ENCODE data around the gene ACOD1. TPM values are rescaled to one million over a fixed set of nuclear protein-coding genes. Genes with fewer than 3 reads are reported as not detected.
A peak's percentile ranks its signal among the peaks of the same experiment; 100 is the strongest.

ACOD1 gene
- total RNA-seq, 1 experiment from 2014 or later: not detected

DNA sequence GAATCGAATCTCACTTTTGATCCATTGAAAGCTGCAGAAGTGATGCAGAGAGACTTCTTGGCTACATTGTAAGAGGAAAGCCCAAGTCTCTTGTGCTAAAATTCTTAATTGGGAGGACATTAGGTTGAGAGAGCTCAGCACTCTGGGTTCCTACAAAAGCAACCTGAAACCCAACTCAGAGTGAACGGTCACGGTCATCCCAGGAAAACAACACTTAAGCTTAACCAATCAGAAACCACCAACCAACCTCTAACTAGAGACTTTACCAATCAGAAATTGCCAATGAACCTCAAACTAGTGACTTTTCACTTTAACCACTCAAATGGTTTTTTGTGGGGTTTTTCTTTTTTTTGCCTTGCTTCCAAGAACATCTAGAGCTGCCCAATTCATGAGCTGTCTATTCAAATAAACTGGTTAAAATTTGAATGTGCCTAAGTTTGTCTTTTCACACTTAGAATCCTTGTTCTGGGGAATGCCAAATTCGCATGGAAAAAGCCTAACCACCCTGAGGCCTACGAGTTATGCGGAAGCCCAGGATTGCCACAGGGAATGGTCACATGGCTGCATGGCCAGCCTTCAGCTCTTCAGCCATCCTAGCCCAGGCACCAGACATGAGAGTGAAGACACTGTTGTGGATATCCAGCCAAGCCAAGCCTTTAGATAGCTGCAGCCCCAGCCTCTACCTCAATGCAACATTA is 25.8 kb downstream of the ACOD1 start:
- H3K4me1 ChIP-seq: peaks cover 21% of the 10 kb centered on the region
- no TSS peak for BruUV-seq (replicated peaks)
- DNase-seq: no peak
- TF ChIP-seq, protein P1, sequence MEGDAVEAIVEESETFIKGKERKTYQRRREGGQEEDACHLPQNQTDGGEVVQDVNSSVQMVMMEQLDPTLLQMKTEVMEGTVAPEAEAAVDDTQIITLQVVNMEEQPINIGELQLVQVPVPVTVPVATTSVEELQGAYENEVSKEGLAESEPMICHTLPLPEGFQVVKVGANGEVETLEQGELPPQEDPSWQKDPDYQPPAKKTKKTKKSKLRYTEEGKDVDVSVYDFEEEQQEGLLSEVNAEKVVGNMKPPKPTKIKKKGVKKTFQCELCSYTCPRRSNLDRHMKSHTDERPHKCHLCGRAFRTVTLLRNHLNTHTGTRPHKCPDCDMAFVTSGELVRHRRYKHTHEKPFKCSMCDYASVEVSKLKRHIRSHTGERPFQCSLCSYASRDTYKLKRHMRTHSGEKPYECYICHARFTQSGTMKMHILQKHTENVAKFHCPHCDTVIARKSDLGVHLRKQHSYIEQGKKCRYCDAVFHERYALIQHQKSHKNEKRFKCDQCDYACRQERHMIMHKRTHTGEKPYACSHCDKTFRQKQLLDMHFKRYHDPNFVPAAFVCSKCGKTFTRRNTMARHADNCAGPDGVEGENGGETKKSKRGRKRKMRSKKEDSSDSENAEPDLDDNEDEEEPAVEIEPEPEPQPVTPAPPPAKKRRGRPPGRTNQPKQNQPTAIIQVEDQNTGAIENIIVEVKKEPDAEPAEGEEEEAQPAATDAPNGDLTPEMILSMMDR (IDR thresholded peaks at IDR 0.05; ENCODE audit: insufficient read depth in 1 of 2, low read depth in 1 of 2, low read length in 1 of 2, severe bottlenecking in 1 of 2, unreplicated experiment in 1 of 2): no peak
- H3K27me3 ChIP-seq (replicated peaks; ENCODE audit: control insufficient read depth, insufficient read depth, low read length): no peaks in the 10 kb centered on the region
- no peaks in the 10 kb centered on the region for H3K36me3 ChIP-seq (ENCODE audit: control insufficient read depth, insufficient read depth, low read length)
- ChIA-PET CTCF (no interaction called here), POLR2A (no interaction called here)
- Mint-ChIP-seq H3K27me3 (ENCODE audit: insufficient read depth, unreplicated experiment) (peaks cover 3% of the 10 kb centered on the region), H3K27ac (ENCODE audit: unreplicated experiment) (peak overlapping the region; percentile 3), H3K4me3 (ENCODE audit: unreplicated experiment) (no peak overlapping the region), H3K4me1 (ENCODE audit: low read depth, unreplicated experiment) (no peaks in the 10 kb centered on the region), H3K36me3 (ENCODE audit: insufficient read depth, unreplicated experiment) (no peaks in the 10 kb centered on the region), H3K9me3 (ENCODE audit: unreplicated experiment) (no peaks in the 10 kb centered on the region)
- H3K4me3 ChIP-seq (ENCODE audit: low read depth, low read length): no peak overlapping the region
- H3K9me3 ChIP-seq: no peaks in the 10 kb centered on the region
- intact Hi-C loops (cut with micrococcal nuclease; ENCODE audit: unreplicated experiment): no loop called here

DNA sequence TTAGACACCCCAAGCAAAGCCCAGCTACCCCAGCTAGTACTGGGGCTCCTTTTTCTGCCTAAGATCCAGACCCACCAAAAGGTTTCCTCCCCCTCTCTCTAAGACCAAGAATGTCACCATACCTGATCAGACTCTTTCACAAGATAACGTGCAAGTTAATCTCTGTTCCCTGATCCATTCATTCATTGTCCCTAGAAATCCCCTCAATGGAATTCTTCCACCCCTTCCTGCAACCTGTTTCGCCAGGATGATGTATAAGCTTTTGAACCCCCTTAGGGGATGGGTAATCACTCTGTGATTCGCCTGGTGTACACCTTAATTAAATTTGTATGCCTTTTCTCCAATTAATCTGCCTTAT is 26.3 kb downstream of the ACOD1 start:
- intact Hi-C loops (cut with micrococcal nuclease; ENCODE audit: unreplicated experiment): no loop called here
- H3K4me1 Mint-ChIP-seq (ENCODE audit: low read depth, unreplicated experiment): no peaks in the 10 kb centered on the region
- ChIA-PET CTCF (no interaction called here), POLR2A (no interaction called here)
- H3K4me1 ChIP-seq: peaks cover 16% of the 10 kb centered on the region
- H3K36me3 ChIP-seq (ENCODE audit: control insufficient read depth, insufficient read depth, low read length): no peaks in the 10 kb centered on the region
- H3K4me3 Mint-ChIP-seq (ENCODE audit: unreplicated experiment): no peak overlapping the region
- H3K27me3 ChIP-seq (replicated peaks; ENCODE audit: control insufficient read depth, insufficient read depth, low read length): no peaks in the 10 kb centered on the region
- no peaks in the 10 kb centered on the region for H3K9me3 ChIP-seq
- peak in 1 of 2 experiments; percentile 14 for DNase-seq
- no peak overlapping the region for H3K4me3 ChIP-seq (ENCODE audit: low read depth, low read length)
- no TSS peak for BruUV-seq (replicated peaks)
- no peaks in the 10 kb centered on the region for H3K36me3 Mint-ChIP-seq (ENCODE audit: insufficient read depth, unreplicated experiment)
- no peaks in the 10 kb centered on the region for H3K9me3 Mint-ChIP-seq (ENCODE audit: unreplicated experiment)
- peaks cover 4% of the 10 kb centered on the region for H3K27me3 Mint-ChIP-seq (ENCODE audit: insufficient read depth, unreplicated experiment)
- H3K27ac Mint-ChIP-seq (ENCODE audit: unreplicated experiment): peak overlapping the region; percentile 3
- TF ChIP-seq, protein P1 (IDR thresholded peaks at IDR 0.05; ENCODE audit: insufficient read depth in 1 of 2, low read depth in 1 of 2, low read length in 1 of 2, severe bottlenecking in 1 of 2, unreplicated experiment in 1 of 2): no peak

DNA sequence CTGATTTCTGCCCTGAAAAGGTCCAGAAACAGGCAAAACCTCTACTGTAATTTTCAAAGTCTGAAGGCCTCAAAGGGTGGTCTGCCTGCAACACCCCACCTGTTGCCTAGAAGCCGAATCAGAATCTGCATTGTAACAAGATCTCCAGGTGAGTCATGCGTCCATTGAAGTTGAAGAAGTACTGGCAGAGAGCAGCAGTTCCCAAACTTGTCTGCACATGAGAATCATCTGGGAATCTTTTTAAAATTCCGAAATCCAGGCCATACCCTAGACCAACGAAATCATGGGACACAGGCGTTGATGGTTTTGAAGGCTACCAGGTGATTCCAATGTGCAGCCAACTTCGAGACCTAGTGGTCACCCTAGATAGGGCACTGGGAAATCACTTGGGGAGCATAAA is 27.6 kb downstream of the ACOD1 start:
- no peaks in the 10 kb centered on the region for H3K36me3 Mint-ChIP-seq (ENCODE audit: insufficient read depth, unreplicated experiment)
- POLR2A ChIA-PET: no interaction called here
- H3K4me1 Mint-ChIP-seq (ENCODE audit: low read depth, unreplicated experiment): no peaks in the 10 kb centered on the region
- H3K27ac Mint-ChIP-seq (ENCODE audit: unreplicated experiment): no peak overlapping the region
- H3K9me3 ChIP-seq: no peaks in the 10 kb centered on the region
- intact Hi-C loops (cut with micrococcal nuclease; ENCODE audit: unreplicated experiment): no loop called here
- CTCF ChIA-PET: no interaction called here
- H3K9me3 Mint-ChIP-seq (ENCODE audit: unreplicated experiment): no peaks in the 10 kb centered on the region
- H3K4me3 ChIP-seq (ENCODE audit: low read depth, low read length): no peak overlapping the region
- no peak for DNase-seq
- no peaks in the 10 kb centered on the region for H3K27me3 ChIP-seq (replicated peaks; ENCODE audit: control insufficient read depth, insufficient read depth, low read length)
- peaks cover 10% of the 10 kb centered on the region for H3K27me3 Mint-ChIP-seq (ENCODE audit: insufficient read depth, unreplicated experiment)
- H3K36me3 ChIP-seq (ENCODE audit: control insufficient read depth, insufficient read depth, low read length): no peaks in the 10 kb centered on the region
- H3K4me3 Mint-ChIP-seq (ENCODE audit: unreplicated experiment): no peak overlapping the region
- no TSS peak for BruUV-seq (replicated peaks)
- TF ChIP-seq, protein P1 (IDR thresholded peaks at IDR 0.05; ENCODE audit: insufficient read depth in 1 of 2, low read depth in 1 of 2, low read length in 1 of 2, severe bottlenecking in 1 of 2, unreplicated experiment in 1 of 2): no peak
- peaks cover 11% of the 10 kb centered on the region for H3K4me1 ChIP-seq

Measured in Caco-2 (cell line).